ENCODE measurements around the gene OR4S1.
"Not testable (repeated sequence)": the region's sequence is repeated elsewhere in the genome, so short reads cannot be mapped to it uniquely, and the experiment has no call there.

OR4S1 gene

GRCh38 chr11:48341466-48341865 is 35.4 kb downstream of the OR4S1 start:
- Histone ChIP-seq H3K27ac (no peak overlapping the region), H3K4me3 (no peak overlapping the region)
- TF ChIP-seq, protein P1, sequence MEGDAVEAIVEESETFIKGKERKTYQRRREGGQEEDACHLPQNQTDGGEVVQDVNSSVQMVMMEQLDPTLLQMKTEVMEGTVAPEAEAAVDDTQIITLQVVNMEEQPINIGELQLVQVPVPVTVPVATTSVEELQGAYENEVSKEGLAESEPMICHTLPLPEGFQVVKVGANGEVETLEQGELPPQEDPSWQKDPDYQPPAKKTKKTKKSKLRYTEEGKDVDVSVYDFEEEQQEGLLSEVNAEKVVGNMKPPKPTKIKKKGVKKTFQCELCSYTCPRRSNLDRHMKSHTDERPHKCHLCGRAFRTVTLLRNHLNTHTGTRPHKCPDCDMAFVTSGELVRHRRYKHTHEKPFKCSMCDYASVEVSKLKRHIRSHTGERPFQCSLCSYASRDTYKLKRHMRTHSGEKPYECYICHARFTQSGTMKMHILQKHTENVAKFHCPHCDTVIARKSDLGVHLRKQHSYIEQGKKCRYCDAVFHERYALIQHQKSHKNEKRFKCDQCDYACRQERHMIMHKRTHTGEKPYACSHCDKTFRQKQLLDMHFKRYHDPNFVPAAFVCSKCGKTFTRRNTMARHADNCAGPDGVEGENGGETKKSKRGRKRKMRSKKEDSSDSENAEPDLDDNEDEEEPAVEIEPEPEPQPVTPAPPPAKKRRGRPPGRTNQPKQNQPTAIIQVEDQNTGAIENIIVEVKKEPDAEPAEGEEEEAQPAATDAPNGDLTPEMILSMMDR (IDR thresholded peaks at IDR 0.05) = no peak
- DNase-seq (ENCODE audit: low spot score) = no peak

GRCh38 chr11:48342505-48342904 is 36.5 kb downstream of the OR4S1 start:
- not testable (repeated sequence) for DNase-seq (ENCODE audit: low spot score); H3K27ac ChIP-seq; H3K4me3 ChIP-seq

DNA sequence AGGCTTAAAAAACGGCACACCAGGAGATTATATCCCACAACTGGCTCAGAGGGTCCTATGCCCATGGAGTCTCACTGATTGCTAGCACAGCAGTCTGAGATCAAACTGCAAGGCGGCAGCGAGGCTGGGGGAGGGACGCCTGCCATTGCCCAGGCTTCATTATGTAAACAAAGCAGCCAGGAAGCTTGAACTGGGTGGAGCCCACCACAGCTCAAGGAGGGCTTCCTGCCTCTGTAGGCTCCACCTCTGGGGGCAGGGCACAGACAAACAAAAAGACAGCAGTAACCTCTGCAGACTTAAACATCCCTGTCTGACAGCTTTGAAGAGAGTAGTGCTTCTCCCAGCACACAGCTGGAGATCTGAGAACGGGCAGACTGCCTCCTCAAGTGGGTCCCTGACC is 40.3 kb downstream of the OR4S1 start:
- DNase-seq (ENCODE audit: low spot score); H3K4me3 ChIP-seq; H3K27ac ChIP-seq: not testable (repeated sequence)

GRCh38 chr11:48354013-48354412 is 48.0 kb downstream of the OR4S1 start:
- TF ChIP-seq, protein P1 (IDR thresholded peaks at IDR 0.05) = no peak
- no peak overlapping the region for H3K27ac ChIP-seq
- H3K4me3 ChIP-seq = no peak overlapping the region
- DNase-seq (ENCODE audit: low spot score) = no peak

- DNase-seq (ENCODE audit: low spot score) = no peak
- no peak overlapping the region for H3K4me3 ChIP-seq
- TF ChIP-seq, protein P1 (IDR thresholded peaks at IDR 0.05) = no peak
- no peak overlapping the region for H3K27ac ChIP-seq
These were observed 48.7 kb downstream of the OR4S1 start for GRCh38 chr11:48354677-48355076.
